ENCODE measurements around the gene OR2F2.
A peak's percentile ranks its signal among the peaks of the same experiment; 100 is the strongest.

Gene OR2F2

DNA sequence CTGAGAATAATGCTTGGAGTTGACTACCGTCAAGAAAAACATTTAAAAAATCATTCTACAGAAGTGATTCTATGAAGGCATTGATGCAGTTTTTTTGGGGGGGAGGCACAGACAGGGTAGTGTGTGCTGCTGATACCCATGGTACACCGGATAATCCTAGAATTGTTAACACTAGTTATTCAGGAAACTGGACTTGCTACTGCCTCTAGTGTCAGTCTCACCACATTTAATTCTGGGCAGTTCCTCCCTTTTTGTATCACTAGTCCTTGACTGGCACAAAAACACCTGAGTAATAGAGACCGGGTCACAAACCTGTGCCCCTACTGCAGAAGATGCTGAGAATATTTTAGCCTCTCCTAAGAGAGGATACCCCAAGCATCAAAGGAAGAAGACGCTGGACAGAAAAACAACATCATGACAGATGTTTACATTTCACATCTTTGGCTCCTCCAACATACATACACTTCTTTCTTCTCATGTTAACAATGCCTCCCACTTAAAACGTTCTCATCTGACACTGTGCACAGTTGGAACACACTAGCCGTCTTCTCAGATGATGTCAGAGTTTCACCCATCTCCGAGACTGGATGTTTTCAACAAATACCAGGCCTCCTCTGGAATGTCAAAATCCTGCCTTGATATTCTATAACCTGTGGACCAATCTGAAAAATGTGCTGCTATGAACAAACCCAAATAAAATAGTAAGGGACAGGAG is 19.9 kb upstream of the OR2F2 start:
- DNase-seq: no peak

DNA sequence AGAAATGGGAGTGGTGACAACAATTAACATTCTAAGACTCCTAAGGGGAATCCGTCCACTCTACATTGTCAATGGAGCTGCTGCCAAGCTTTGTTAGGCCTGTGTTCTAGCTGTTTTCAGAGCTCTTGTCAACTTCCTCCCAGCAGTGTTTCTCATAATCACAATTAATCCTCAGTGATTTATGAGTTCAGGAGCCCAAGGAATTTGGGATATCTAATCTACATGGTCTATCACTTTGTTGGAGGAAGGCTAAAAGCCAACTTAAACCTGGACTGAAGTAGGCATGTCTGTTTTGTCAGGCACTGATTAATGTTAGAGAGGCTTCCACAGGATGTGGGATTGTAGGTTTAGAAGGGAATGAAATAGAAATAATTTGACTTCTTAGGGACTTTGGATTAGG is 10.2 kb upstream of the OR2F2 start:
- DNase-seq: no peak

DNA sequence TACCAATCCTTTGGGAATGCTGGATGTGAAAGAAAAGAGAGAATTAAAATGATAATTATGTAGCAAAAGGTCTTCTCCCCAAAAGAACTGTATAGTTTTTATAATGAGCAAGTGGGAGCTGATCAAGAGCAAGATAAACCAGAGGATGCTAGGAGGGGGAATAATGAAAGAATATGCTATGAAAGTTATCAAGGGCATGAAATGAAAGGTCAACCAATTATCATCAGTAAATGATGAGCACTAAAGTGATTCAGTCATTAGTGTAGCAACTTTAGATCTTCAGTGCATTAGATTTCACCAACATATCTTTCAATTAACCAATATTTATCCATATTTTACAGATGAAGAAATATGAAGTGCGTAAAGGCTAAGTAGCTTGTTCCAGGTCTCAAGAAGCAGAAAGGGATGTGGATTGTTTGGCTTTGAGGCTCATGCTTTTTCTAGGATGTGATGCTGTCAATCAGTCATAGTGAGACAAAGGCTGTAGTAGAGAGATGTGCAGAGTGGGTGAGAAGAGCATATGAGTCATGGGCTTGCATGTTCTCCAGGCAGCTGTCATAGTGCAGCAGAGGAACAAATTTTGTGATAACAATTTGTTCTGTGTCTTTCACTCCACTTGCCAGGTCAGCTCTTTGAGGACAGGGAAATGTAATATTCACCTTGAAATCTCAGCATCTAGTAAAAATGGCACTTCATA is 5.7 kb upstream of the OR2F2 start:
- no peak for DNase-seq

DNA sequence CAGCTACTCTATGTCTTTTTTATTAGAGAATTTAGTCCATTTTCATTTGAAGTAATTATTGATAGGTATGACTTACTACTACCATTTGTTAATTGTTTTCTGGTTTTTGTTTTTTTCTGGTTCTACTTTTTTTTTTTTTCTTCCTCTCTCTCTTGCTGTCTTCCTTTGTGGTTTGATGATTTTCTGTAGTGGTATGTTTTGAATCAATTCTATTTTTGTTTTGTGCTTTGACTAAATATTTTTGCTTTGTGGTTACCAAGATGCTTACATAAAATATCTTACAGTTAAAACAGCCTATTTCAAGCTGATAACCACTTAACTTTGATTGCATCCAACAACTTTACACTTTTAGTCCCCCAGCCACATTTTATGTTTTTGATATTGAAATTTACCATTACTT is 3.3 kb upstream of the OR2F2 start:
- no peak for DNase-seq

DNA sequence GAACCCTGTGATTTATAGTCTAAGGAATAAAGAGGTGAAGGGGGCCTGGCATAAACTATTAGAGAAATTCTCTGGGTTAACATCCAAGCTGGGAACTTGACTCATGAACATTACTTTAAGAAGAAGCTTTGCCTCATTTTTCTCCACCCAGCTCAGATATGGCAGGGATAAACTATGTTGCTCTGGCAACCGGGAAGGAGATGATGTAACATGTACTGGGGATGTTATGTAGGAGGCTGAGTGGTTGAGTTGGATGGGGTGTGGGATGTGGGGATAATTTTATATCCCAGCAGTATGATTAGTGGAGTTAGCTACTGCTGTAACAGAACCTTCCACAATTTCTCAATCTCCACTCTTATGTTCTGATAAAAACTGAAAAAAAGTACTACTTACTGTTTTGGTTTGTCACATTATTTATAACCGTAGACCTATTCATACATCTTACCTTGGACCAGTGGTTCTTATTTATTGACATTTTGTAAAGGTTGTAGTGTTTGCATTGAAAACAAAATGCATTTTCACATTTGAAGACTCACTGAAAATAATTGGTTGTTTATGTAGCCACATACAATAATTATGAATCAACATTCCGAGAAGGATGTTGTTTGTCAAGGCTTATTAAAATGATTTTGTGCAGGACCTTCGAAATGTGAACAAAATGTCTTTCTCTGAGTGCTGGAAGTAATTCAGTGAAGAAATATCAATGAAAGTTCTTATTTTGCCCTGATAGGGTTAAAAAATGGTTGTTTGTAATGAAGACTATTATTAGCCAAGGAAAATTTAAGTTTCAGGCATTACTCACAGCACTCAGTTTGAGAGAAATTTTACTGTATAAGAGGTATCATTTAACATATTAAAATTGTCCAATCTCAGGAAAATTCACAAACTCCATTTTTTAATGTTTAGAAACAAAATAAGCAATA is 1.3 kb downstream of the OR2F2 start:
- DNase-seq: no peak

DNA sequence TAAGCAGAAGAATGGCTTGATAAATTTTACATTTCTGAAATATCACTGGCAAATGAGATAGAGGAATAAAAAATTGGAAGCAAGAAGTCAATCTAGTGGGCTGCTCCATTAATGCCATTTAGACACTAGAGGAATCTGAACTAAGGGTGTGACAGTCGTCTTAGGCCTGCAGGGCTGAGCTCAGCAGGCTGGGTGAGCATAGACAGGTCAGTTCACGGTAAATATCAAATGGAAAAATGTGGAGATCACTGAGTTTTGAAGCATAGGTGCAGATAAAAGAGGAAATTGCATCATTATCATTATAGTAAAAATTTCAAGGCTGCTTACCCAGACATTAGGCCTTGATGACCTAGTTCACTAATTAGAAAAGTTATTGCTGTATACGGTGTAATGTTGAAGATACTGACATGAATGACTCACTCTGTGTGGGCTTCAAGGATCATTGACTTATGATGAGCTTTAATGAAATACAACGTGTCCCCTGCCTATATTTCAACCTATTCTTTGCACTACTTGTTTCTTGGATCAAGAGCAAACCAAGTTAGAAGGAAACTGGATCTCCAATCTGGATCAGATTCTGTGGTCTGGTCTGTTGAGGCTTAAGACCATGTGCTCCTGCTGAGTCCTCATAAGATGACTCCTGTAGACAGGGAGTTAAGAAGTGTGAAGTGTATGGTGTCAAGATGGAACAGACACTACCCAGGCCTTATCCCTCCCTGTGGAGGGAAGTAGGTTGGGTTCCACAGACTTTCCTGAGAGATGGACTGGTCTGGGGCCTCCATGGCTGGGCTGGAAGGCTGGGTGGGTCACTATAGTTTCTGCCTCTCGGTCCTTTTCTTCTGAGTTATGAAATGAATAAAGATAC is 3.6 kb downstream of the OR2F2 start:
- no peak for DNase-seq

DNA sequence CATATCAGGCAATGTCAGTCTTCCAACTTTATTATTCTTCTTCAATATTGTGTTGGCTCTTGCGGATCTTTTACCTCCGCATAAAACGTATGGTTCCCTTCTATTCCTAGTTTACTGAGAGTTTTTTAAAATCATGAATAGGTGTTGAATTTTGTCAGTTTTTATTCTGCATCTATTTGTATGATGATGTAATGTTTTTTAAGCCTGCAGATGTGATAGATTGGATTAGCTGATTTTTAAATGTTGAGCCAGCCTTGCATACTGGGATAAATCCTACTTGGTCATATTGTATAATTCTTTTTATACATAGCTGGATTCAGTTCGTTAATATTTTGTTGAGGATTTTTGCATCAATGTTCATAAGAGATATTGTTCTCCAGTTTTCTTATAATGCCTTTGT is 10.4 kb downstream of the OR2F2 start:
- DNase-seq: no peak

DNA sequence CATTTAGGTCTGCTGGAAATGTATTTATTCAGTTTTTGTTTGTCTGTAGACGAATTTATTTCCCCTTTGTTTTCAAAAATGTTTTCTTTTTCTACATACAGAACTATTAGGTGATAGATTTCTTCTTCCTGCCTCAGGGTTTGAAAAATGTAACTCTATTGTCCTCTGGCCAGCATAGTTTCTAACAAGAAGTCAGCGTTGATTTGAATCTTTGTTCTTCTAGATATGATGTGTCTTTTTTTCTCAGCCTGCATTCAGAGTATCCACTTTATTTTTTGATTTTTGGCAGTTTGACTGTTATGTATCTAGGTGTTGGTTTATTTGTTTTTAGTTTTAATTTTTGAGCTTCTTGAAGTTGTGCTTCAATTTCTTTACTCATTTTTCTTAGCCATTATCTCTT is 12.1 kb downstream of the OR2F2 start:
- no peak for DNase-seq

DNA sequence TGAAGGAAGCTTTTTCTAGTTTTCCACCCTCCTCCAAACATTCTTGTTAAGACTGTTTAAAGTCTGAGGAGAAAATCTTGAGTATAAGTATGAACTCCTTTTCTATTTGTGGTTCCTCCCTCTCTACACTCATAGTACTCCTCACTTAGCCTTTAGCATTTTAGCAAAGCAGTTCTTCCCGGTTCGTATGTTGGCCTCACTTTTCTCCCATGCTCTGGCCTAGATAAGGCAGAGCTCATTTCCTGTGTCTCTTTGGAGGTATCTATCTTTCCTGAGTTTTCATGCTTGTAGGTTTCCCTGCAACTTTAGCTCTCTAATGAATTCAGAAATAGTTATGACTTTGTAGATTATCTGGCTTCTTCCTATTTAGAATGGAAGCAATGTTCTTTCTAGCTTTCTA is 13.7 kb downstream of the OR2F2 start:
- DNase-seq: no peak

DNA sequence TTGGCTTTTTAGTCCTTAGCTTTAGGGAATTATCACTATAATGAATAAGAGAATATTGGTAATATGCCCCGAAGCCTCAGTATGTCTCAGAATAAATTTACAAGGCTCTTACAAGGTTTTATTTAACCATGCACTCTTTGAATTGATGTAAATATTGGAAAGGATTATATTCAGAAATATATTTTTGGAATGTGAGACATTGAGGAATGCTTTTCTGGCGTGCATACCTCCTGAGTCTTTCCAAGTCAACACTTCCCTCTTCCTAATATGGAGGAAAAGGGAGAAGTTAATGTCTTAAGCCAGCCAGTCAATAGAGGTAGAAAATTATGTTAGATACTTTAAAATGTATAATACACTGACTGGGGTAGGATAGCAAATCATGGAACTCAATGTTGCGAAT is 18.4 kb downstream of the OR2F2 start:
- no peak for DNase-seq

DNA sequence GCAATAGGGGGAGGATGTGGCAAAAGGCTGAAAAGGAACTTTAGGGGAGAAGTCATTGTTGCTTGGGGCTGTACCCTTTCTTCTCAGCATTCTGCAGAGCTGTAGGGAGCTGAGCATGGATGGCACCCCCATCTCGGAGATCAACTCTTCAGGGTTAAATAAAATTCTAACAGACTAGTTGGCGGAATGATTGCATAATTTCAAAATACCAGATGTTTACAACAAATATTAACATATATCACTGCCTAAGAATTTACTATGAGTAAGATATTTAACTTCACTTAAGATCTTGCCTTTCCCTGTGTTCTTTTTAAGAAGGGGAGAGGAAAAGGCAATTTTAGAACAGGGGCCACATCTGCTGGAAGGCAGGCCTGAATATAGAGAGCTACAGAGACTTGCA is 19.1 kb downstream of the OR2F2 start:
- no peak for DNase-seq

DNA sequence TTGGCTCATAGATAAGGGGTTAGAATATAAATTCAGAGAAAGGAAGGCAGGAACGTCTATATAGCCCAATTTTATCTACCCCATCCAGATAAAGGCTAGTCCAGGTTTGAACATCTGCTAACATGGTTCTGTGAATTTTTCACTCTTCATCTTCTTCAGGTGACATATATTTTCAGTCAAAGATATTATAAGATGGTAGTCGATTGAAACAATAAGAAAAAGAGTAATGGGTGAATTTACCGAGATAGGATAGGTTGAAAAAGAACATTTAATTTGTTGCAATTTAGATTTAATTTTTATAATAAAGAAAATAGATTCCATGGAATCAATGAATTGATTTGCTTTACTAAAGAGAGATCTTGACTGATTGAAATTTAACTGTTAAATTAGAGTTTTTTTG is 19.5 kb downstream of the OR2F2 start, which contains the start of gene OR2F1:
TSS of gene OR2F1 (plus strand) at position 301 of the 400 bp plus-strand sequence. CDS start 5,127 bp downstream, outside the sequence.
- DNase-seq: no peak

DNA sequence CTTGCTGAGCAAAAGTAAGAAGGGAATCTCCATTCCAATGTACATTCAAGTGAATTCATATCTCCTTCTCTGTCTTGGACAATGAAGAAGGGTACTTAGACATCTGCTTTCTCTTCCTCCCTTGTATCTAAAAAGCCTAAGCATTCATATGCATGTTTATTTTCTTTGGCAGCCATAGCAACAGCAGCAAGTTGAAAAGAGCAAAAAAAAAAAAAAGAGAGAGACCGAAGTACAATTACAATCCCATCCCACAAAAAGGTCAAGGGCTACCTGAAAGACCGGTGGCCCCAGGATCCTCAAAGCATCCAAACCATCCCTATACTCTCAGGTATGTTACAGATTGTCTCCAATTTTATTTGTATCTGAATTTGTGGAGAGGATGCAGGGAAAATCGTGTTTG is 23.7 kb downstream of the OR2F2 start:
- DNase-seq: no peak

DNA sequence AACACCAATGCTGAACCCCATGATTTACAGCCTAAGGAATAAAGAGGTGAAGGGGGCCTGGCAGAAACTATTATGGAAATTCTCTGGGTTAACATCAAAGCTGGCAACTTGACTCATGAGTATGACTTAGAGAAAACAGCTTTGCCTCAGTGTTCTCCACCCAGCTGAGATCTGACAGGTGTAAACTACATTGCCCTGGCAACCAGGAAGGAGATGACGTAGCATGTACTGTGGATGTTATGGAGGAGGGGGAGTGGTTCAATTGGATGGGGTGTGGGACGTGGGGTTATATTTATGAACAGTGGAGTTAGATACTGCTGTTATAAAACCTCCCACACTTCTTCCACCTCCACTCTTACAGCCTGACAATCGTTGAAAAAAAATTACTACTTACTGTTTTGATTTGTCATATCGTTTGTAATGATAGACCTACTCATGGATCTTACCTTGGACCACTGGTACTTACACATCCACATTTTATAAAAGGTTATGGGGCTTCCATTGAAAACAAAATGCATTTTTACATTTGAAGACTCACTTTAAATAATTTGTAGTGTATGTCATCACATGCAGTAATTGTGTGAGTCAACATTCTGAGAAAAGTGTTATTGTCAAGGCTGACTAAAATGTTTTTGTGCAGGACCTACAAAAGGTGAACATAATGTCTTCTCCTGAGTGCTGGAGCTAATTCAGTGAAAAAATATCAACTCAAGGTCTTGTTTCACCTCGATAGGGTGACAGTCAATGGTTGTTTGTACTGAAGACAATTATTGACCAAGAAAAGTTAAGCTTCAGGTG is 26.0 kb downstream of the OR2F2 start:
- DNase-seq: no peak

DNA sequence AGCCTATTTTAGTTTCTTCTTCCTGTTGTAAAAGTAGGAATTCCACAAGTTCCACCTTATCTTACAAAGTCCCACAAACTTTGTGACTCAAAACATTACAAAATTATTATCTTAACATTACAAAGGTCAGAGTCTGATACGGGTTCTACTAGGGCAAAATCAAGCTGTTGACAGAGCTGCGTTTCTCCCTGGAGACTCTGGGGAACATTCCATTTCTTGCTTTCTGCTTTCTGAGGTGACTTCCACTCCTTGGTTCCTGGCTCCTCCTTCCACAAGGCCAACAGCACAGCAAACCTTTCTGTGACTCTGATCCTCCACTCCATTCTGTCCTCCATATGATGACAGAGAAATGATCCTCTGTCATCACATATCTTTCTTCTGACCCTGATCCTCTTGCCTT is 30.2 kb downstream of the OR2F2 start:
- no peak for DNase-seq

DNA sequence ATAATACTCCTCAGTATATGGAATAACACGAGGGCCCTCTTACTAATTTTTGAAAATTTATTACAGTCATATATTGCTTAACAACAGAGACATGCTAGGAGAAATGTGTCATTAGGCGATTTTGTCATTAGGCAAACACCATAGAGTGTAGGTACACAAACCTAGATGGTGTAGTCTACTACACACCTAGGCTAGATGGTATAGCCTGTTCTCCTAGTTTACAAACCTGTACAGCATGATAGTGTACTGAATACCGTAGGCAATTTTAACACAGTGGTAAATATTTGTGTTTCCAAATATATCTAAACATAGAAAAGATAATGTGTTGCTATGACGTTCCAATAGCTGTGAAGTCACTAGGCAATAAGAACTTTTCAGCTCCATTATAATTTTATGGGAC is 32.4 kb downstream of the OR2F2 start:
- DNase-seq: no peak

DNA sequence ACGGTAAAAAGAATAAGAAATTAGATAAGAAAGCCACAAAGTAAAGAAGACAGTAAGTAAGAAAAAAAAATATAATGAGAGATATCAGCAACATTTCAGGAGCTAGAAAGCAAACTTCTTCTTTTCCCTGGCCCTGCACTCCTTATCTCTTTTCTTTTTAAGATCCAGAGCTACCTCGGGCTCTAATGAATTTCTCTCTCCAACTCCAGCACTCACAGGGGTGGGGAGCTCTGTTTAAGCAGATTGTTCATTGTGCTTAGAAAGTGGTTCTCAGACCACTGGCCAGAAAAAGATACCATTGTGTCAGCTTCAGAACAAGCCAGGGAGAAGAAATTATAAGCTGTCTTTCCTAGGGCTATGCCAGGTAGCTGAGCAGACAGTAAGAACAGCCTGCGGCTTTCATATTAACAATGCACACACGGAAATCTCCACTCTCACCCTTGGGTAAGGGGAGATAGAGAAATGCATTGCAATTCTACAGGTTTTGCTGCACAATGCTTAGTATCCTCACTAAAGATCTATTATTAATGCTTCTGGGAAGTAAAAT is 38.9 kb downstream of the OR2F2 start:
- DNase-seq: no peak

DNA sequence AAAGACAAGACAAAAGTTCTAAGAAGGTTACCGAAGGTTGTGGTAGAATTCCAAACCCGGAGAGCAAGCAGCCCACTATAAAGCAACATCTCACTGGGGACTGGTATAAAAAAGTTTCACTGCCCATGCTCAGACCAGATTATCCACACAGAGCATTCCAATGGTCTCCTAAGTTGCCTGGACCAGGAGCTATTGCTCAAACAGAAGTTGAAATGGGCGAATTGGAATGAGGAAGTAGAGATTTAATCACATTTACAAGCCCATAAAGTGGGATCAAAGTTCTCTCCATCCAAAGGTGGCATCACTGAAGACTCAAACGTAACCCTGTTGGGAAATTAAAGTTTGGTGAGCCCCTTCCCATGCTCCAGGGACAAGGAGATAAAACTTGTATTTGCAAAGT is 39.4 kb downstream of the OR2F2 start:
- peak; percentile 64 for DNase-seq

DNA sequence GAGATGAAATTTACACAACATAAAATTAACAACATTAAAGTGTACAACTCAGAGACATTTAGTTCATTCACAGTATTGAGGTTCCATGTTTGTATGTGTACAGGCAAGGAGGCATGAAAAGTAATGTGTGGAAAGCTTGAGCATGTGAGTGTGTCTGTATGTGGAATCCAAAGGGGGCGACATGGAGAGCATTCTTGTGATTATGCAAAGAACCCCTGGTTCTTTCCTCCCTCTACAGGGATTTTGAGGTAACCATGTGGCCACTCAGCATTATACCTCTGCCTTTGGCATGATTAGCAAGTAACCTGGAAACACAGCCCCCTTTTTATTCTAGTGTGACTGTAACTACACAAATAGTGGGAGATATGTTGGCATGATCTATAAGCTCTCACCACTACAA is 40.6 kb downstream of the OR2F2 start:
- DNase-seq: no peak

DNA sequence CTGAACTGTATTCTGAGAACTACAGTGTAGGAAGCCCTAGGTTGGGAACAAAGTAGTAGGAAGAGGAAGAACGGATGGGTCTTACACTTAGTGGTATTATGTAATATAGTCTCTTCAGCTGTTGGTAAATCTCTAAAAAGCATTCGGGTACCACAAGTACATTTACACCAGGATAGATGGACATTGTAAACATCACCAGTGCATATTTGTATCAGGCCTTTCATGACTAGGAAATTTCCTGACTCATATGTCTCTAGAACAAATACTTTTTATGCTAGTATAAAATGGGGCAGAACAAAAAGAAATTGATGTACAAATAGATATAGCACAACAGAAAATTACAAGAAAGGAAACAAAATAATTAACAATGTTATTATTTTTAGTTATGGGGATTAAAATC is 43.6 kb downstream of the OR2F2 start:
- DNase-seq: no peak

DNA sequence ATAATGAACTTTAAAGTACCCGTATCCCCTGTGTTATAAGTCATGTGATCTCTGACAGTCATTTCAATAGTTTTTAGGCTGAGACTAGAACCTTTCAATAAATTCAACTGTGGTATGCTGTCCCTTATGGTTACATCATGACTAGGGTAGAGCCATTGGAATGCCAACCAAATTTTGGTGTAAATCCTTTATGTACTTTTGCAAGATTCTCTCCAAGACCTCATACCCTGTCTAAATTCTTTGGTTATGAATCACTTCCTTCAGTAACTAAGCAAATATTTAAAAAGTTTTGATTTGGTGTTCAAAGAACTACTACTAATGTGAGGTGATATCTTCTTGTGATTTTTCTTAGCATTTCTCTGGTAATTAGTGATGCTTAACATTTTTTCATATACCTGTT is 44.3 kb downstream of the OR2F2 start:
- DNase-seq: no peak

DNA sequence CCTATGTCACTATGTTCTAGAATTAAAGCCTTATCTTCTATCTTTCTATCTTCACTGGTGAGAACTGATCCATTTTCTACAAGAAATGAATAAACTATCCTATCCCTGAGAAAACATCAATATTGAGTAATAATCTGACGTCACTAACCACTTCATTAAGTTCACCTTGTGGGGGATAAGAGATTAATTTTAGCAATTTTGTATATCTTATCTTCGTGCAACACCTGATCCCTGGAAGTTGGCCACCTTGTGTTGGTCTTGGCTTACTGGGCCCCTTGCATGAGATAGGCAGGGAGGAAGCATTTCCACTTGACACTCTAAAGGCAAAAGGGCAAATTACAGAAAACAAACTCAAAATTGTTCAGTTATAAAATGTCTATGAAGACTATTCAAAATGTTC is 45.0 kb downstream of the OR2F2 start:
- no peak for DNase-seq
